ENCODE data around the gene CSN1S1. TPM values are rescaled to one million over a fixed set of nuclear protein-coding genes. Genes with fewer than 3 reads are reported as not detected.

Gene CSN1S1
- total RNA-seq, 1 donor from 2014 or later = not detected

- Histone ChIP-seq H3K4me3 (no peak overlapping the region), H3K36me3 (no peaks in the 10 kb centered on the region), H3K27ac (no peak overlapping the region), H3K27me3 (no peaks in the 10 kb centered on the region), H3K9me3 (no peaks in the 10 kb centered on the region), H3K4me1 (no peaks in the 10 kb centered on the region)
- DNase-seq (no peak), ATAC-seq (no peak)
- no peak for TF ChIP-seq CTCF (IDR thresholded peaks at IDR 0.05)
- intact Hi-C loops (cut with DNase I) = no loop called here
These were observed 36.1 kb upstream of the CSN1S1 start for GRCh38 chr4:69894721-69895120.

GRCh38 chr4:69896530-69897116 lies 34.2 kb upstream of the CSN1S1 start:
- ATAC-seq (no peak), DNase-seq (no peak)
- peak; percentile 42 for TF ChIP-seq CTCF (IDR thresholded peaks at IDR 0.05)
- Histone ChIP-seq H3K9me3 (no peaks in the 10 kb centered on the region), H3K4me1 (no peaks in the 10 kb centered on the region), H3K36me3 (no peaks in the 10 kb centered on the region), H3K27ac (no peak overlapping the region), H3K27me3 (no peaks in the 10 kb centered on the region), H3K4me3 (no peak overlapping the region)
- intact Hi-C loops (cut with DNase I) = no loop called here

- Histone ChIP-seq H3K27me3 (no peaks in the 10 kb centered on the region), H3K9me3 (no peaks in the 10 kb centered on the region), H3K4me3 (no peak overlapping the region), H3K36me3 (no peaks in the 10 kb centered on the region), H3K27ac (no peak overlapping the region), H3K4me1 (no peaks in the 10 kb centered on the region)
- intact Hi-C loops (cut with DNase I) = no loop called here
- DNase-seq (no peak), ATAC-seq (no peak)
- TF ChIP-seq CTCF (IDR thresholded peaks at IDR 0.05) = no peak
These were observed 23.7 kb upstream of the CSN1S1 start for GRCh38 chr4:69907151-69907550.

- H3K4me3 ChIP-seq = no peak overlapping the region
- H3K9me3 ChIP-seq = no peaks in the 10 kb centered on the region
- no peak for TF ChIP-seq CTCF (IDR thresholded peaks at IDR 0.05)
- H3K4me1 ChIP-seq = no peaks in the 10 kb centered on the region
- no peak for ATAC-seq
- no peak for DNase-seq
- H3K36me3 ChIP-seq = no peaks in the 10 kb centered on the region
- no peak overlapping the region for H3K27ac ChIP-seq
- intact Hi-C loops (cut with DNase I) = no loop called here
- H3K27me3 ChIP-seq = no peaks in the 10 kb centered on the region
These were observed 21.7 kb upstream of the CSN1S1 start for GRCh38 chr4:69909195-69909594.

GRCh38 chr4:69910016-69910782 lies 20.7 kb upstream of the CSN1S1 start:
- ATAC-seq = no peak
- Histone ChIP-seq H3K27ac (no peak overlapping the region), H3K4me3 (no peak overlapping the region), H3K36me3 (no peaks in the 10 kb centered on the region), H3K27me3 (no peaks in the 10 kb centered on the region), H3K9me3 (no peaks in the 10 kb centered on the region), H3K4me1 (no peaks in the 10 kb centered on the region)
- intact Hi-C loops (cut with DNase I) = no loop called here
- DNase-seq = no peak
- TF ChIP-seq CTCF (IDR thresholded peaks at IDR 0.05) = no peak

Data from upper lobe of right lung (tissue), 1 donor.